NCI-H1048 (cell line): ENCODE measurements around the gene CASR.

Experiments used
- DNase-seq: peaks from one replicate; lab custom pipeline; 2025; lab: John Stamatoyannopoulos, UW

Gene CASR

DNA sequence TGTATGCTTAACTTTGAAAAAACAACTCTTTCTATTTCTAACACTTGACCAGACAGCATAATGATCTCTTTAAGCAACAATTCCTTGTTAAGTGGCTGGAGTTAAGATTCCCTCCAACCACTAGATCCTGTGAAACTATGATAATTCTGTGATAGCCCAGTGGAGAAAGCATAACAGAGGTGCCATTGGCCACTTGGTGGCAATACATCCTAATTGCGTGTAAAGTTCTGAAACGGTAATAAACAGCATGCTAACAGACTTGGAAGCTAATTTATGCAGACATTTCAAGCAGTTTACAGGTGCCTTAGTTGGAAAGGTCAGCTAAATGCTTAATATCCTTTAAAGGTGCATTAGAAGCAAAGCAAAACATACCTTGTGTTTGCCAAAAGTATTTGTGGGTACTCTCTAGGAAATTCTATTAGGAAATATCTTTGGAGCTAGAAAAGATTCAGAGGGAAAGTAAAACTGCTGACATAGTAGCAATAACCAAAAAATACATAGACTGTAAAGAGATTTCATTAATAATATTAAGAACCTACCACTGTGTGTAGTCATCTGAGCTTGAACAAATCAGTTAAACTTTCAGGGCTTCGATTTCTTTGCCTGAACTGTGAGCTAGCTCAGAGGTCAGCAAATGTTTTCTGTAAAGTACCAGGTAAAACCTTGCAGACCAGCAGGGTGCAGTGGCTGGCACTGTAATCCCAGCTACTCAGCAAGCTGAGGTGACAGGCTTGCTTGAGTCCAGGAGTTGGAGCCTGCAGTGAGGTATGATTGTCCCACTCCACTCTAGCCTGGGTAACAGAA is 122.6 kb downstream of the CASR start:
- no peak for DNase-seq

DNA sequence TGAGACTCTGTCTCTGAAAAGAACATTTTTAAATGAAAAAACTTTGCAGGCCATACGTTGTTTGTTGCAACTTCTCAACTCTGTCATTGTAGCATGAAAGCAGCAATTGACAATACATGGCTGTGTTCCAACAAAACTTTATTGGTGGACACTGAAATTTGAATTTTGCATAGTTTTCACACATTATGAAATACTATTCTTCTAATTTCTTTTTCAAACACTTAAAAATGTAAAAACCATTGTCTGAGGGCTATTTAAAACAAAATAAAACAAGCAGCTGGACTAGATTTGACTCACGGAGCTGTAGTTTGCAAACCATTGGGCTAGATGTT is 123.1 kb downstream of the CASR start:
- no peak for DNase-seq

DNA sequence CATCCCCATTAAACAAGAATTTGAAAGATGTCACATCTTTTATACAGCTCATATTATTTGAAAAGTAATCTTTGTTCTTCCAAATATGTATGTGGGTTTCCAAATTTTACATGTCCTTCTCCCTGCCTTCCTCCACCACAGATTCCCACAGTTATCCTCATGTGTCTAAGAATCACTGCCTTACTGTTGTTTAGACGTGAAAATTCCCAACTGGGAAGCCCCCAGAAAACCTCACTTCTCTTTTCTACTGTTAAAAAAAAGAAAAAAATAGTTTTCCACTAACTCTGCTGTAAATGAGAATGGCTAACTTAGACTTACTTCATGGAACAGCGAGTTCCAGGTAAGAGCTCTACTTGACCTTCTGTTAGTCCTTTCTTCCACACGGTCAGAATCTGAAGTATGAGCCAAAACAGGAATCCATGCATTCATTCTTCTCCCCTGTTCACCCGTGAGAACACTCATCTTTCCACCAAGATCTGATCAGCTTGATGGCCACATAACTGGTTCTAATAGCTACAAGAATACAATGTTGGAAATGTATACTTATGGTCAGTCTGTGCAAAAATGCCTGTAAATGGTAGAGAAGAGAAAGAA is 123.7 kb downstream of the CASR start:
- DNase-seq = no peak

- DNase-seq = no peak
These were observed 124.5 kb downstream of the CASR start for GRCh38 chr3:122307976-122308375.

DNA sequence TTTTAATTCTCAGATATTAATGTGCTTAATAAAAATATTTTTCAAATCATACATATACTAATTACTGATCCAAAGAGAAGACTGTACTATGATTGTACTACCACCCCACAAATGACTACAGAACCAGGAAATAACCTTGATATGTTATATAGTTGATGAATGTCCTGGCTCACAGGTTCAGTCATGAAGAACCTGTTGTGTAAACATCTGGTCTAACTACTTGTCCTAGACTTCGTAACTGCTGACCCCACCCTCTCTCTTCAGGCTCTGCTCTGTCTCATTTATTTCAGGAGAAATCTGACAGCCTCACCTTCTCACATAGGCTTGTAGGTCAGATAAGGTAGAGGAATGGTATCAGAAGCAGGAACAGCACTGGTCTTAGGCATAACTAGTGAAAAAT is 126.9 kb downstream of the CASR start:
- no peak for DNase-seq

DNA sequence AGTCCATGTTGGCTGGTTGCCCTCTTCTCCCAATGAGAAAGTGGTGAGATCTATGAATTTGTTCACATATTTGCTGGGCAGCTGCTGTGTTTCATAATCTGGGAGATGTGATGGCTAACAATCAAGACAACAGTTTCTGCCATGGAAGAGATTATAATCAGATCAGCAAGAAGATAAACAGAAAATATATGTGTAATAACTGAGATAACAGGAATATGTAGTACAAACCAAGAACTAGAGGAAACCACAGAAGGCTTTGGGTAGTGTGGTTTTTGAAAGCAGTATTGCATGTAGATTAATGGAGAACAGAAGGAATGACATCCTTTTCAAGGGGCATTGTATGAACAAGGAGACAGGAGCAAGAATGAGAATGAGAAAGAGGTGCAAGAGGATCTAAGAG is 129.4 kb downstream of the CASR start:
- DNase-seq = no peak

GRCh38 chr3:122313281-122313680 is 129.8 kb downstream of the CASR start:
- no peak for DNase-seq

DNA sequence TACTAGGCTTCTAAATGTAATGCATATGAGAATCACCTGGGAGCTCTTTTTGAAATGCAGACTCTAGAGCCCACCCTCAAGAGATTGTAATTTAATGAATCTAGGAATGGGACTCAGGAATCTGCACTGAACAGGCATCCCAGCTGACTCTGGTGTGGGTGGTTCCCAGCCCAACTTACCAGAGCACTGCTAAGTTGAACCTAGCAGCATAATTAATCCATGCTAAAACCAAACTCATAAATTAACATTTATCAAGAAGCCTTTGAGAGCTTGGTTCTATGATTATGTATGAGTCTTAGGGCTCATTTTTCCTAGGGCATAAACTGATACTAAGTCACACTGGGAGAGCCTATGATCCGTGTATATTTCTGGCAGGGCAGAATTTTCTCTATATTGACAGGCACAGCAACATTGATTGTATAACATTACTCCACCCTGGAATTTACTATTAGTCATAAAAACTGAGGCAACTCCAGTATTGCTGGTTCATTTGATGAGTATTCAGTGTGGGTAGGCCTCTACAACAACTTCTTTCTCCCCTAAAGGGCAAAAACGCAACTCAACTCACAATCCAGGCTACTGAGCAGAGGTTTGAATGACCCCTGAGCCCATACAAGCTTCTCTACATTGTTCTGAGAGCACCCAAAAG is 130.9 kb downstream of the CASR start:
- DNase-seq = no peak

- DNase-seq = no peak
These were observed 132.2 kb downstream of the CASR start for GRCh38 chr3:122315619-122316018.

DNA sequence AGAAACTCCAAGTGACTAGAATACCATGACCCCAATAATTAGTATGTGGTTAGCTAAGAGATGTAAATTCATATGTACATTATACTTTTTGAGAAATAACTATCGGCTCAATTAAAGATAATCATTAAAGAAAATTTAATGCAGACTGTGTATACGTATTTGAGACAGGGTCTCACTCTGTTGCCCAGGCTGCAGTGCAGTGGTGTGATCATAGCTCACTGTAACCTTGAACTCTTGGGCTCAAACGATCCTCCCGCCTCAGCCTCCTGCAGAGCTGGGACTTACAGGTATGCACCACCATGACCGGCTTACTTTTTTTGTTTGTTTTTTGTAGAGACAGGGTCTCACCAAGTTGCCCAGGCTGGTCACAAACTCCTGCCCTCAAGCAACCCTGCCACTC is 132.9 kb downstream of the CASR start:
- no peak for DNase-seq

- DNase-seq = no peak
These were observed 135.2 kb downstream of the CASR start for GRCh38 chr3:122318620-122319019.

GRCh38 chr3:122322095-122323075 is 138.9 kb downstream of the CASR start:
- DNase-seq = no peak

GRCh38 chr3:122324871-122325323 is 141.4 kb downstream of the CASR start, which contains the start of gene CSTA:
CSTA (plus strand) TSS chr3:122325248; CDS start chr3:122325293, 45 bp downstream.
- DNase-seq = no peak

DNA sequence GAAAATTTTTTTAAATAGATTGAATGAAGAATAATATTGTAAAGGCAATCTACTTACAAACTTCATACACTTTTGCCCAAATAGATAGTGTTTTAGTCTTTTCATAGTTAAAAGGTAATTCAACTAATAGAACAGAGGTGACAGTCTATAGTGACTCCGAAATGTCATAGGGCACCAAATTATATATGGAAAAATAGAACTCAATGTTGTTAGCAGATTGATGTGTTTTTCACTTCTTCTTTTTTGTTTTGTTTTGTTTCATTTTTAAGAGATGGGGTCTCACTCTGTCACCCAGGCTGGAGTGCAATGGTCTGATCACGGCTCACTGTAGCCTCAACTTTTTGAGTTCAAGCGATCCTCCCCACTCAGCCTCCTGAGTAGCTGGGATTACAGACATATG is 142.3 kb downstream of the CASR start:
- DNase-seq = no peak

- no peak for DNase-seq
These were observed 148.4 kb downstream of the CASR start for GRCh38 chr3:122331886-122332285.

DNA sequence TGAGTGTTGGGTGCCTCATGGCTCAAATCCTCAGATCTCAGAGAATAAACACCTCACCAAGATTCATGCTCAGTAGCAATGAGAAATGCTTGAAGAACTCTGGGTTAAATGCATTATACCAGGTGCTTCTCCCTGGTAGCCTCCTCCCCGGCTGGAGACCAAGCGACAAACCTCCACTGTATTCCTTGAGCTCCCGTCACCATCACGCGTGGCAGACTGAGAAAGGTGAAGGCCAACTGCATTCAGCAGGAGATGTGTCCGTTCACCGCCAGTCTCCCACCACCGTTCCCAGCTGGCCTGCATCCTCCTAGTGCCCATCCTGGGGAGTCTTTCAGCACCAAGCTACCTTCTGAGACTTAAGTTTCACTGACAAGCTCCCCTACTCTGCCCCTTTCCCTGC is 149.1 kb downstream of the CASR start:
- DNase-seq = no peak
